Gastroesophageal sphincter (tissue), 3 donors: ENCODE measurements around the gene DCAF7.

ENCODE experiments used
- CTCF ChIP-seq, 4 experiments: fragments of 200-600 bp in 2 of 4; fragments of 450-650 bp in 2 of 4; sonication (generic) in 1 of 4; IDR thresholded peaks; one replicate each; pipeline ENCODE4 v1.5.1; 2017 to 2019; ENCODE audit warnings: antibody characterized with exemption in 4 of 4, mild to moderate bottlenecking in 2 of 4, moderate library complexity in 2 of 4
- EP300 ChIP-seq: sonication (generic); formaldehyde crosslinking; IDR thresholded peaks from one replicate; pipeline ENCODE4 v1.6.1; 2017; ENCODE audit warnings: antibody characterized with exemption, mild to moderate bottlenecking

DNA sequence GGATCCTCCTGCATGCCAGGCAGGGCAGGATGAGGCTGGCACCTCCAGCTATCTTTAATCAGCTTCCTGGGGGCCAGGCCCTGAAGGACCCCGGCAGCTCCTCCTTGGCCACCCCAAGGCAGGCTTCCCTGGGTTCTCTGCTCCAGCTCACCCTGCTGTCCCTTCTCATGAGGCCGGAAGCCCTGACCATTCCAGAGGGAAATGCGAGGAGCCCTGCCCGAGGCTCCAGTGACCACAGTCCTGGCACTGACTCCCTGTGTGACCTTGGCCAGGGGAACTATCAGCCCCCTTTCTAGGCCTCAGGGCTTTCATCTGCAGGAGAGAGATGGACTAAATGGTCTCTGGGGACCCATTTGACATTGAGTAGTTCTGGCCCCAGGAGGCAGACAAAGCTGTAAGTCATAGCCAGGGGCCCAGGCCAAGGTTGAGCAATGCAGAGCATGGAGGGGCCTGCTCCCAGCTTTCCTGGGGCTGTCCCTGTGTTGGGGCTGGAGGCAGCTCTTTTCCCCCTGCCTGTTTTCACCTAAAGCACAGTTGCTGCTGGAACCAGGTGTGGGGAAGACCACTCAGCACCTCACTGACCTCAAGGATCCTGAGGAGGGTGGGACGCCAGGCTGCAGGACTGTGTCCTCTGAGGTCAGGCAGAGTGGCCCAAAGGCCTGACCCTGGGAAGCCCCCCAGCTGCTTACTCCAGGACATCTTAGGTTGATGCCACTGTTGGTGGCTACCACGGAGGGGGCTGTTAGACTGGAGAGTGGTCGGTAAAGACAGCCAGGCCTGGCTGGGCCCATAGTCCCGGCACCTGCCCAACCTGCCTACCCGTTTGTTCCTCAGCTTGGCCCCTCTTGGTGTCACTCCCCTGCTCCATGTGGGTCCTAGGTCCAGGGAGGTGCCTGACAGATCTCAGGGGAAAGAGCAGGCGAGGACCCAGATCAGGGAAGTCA, 19.0 kb upstream of the DCAF7 start:
- TF ChIP-seq CTCF (IDR thresholded peaks at IDR 0.05) (no peak), EP300 (no peak)
